ENCODE data around the gene NDUFAF2. TPM values are rescaled to one million over a fixed set of nuclear protein-coding genes. Genes with fewer than 3 reads are reported as not detected.
A peak's percentile ranks its signal among the peaks of the same experiment; 100 is the strongest.

The NDUFAF2 gene
- total and polyA plus RNA-seq, 2 of the 13 experiments (the other 11 are each of a cell fraction or from before 2014, with no cell fraction given) = 34.0 to 78.4 TPM

DNA sequence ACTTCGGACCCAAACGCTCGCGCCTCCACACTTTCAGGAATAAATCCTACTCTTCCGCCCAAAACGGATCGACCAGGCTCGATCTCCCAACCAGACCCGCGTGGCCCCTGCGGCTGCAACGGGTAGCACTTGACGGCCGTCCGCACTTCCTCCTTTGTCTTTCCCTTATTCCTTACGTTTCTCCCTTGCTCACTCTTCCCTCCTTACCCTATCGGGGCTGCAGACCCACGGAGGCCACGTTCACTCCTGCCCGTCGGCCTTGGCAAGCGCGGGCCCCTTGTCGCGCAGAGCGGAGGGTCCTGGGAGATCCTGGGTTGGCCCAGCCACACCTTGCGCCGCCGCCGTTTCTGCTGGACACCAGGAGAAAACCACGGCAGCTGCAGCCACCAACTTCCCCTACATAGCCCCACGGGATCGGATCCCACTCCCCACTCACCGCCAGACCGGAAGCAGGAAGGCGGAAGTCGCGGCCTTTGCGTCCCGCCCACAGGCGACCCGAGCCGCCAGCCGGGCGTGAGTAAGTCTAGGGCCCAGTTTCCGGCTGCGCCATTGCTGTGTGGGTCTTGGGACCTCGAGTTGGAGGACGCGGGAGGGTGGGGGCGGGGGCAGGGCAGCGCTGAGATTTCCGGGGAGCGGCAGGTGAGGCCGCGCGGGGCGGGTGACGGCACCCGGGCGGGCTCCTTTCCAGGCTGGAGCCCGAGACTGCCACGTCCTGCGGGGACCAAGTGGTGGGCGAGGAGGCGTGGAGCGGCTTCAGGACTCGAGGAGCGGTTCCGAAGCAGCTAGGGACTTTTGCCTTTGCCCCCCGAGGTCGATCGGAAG, 217.2 kb downstream of the NDUFAF2 start, which contains the start of gene SMIM15 (continued):
- no peak; the same call in 1 of the 2 replicates for TF ChIP-seq ZNF333 (CRISPR knock-in tag; IDR thresholded peaks at IDR 0.05; ENCODE audit: borderline replicate concordance)
- TF ChIP-seq DPF2 (CRISPR knock-in tag; IDR thresholded peaks at IDR 0.05; ENCODE audit: borderline replicate concordance, low read depth) = no peak
- TF ChIP-seq ZNF746 (CRISPR knock-in tag; IDR thresholded peaks at IDR 0.05) = peak; percentile 32; the same call in 1 of the 2 replicates
- TF ChIP-seq, protein P1, sequence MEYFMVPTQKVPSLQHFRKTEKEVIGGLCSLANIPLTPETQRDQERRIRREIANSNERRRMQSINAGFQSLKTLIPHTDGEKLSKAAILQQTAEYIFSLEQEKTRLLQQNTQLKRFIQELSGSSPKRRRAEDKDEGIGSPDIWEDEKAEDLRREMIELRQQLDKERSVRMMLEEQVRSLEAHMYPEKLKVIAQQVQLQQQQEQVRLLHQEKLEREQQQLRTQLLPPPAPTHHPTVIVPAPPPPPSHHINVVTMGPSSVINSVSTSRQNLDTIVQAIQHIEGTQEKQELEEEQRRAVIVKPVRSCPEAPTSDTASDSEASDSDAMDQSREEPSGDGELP (IDR thresholded peaks at IDR 0.05; ENCODE audit: borderline replicate concordance, low read depth) = peak; percentile 46; the same call in 1 of the 2 replicates
- TF ChIP-seq RBAK (CRISPR knock-in tag; IDR thresholded peaks at IDR 0.05) = no peak
- TF ChIP-seq ZNF160 (CRISPR knock-in tag; IDR thresholded peaks at IDR 0.05) = peak; percentile 79
- TF ChIP-seq, protein P2, sequence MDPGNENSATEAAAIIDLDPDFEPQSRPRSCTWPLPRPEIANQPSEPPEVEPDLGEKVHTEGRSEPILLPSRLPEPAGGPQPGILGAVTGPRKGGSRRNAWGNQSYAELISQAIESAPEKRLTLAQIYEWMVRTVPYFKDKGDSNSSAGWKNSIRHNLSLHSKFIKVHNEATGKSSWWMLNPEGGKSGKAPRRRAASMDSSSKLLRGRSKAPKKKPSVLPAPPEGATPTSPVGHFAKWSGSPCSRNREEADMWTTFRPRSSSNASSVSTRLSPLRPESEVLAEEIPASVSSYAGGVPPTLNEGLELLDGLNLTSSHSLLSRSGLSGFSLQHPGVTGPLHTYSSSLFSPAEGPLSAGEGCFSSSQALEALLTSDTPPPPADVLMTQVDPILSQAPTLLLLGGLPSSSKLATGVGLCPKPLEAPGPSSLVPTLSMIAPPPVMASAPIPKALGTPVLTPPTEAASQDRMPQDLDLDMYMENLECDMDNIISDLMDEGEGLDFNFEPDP (CRISPR knock-in tag; conservative IDR thresholded peaks at IDR 0.05) = no peak
- TF ChIP-seq ZNF562 (CRISPR knock-in tag; IDR thresholded peaks at IDR 0.05; ENCODE audit: borderline replicate concordance) = no peak
- TF ChIP-seq, protein P3, sequence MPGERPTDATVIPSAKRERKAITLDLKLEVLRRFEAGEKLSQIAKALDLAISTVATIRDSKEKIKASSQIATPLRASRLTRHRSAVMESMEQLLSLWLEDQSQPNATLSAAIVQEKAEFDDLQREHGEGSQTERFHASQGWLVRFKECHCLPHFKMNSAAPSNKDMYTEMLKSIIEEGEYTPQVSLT (CRISPR knock-in tag; IDR thresholded peaks at IDR 0.05; ENCODE audit: borderline replicate concordance, low read depth) = 0 out of 2 replicates have a peak, but pooled peaks have one; percentile 63
- peak; percentile 90; the same call in 1 of the 2 replicates for TF ChIP-seq ZFP37 (CRISPR knock-in tag; IDR thresholded peaks at IDR 0.05; ENCODE audit: borderline replicate concordance)
- TF ChIP-seq TCF12 (IDR thresholded peaks at IDR 0.05) = no peak
- no peak for TF ChIP-seq TCF12 (CRISPR knock-in tag; IDR thresholded peaks at IDR 0.05)
- TF ChIP-seq ZNF225 (CRISPR knock-in tag; IDR thresholded peaks at IDR 0.05) = no peak; the same call in 1 of the 2 replicates
- peak; percentile 87; the same call in 1 of the 2 replicates for TF ChIP-seq KAT7 (CRISPR knock-in tag; IDR thresholded peaks at IDR 0.05; ENCODE audit: borderline replicate concordance)
- TF ChIP-seq ZFYVE20 (CRISPR knock-in tag; IDR thresholded peaks at IDR 0.05; ENCODE audit: borderline replicate concordance, low read depth) = peak; percentile 28; the same call in 1 of the 2 replicates
- TF ChIP-seq MED13 (CRISPR knock-in tag; IDR thresholded peaks at IDR 0.05) = no peak
- TF ChIP-seq ZNF841 (CRISPR knock-in tag; IDR thresholded peaks at IDR 0.05; ENCODE audit: borderline replicate concordance) = 0 out of 2 replicates have a peak, but pooled peaks have one; percentile 33
- TF ChIP-seq, protein P4, sequence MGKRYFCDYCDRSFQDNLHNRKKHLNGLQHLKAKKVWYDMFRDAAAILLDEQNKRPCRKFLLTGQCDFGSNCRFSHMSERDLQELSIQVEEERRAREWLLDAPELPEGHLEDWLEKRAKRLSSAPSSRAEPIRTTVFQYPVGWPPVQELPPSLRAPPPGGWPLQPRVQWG (CRISPR knock-in tag; IDR thresholded peaks at IDR 0.05; ENCODE audit: borderline replicate concordance, low read depth) = no peak
- TF ChIP-seq, protein P5, sequence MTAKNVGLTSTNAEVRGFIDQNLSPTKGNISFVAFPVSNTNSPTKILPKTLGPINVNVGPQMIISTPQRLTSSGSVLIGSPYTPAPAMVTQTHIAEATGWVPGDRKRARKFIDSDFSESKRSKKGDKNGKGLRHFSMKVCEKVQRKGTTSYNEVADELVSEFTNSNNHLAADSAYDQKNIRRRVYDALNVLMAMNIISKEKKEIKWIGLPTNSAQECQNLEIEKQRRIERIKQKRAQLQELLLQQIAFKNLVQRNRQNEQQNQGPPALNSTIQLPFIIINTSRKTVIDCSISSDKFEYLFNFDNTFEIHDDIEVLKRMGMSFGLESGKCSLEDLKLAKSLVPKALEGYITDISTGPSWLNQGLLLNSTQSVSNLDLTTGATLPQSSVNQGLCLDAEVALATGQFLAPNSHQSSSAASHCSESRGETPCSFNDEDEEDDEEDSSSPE (CRISPR knock-in tag; IDR thresholded peaks at IDR 0.05) = peak; percentile 52
- TF ChIP-seq, protein P6, sequence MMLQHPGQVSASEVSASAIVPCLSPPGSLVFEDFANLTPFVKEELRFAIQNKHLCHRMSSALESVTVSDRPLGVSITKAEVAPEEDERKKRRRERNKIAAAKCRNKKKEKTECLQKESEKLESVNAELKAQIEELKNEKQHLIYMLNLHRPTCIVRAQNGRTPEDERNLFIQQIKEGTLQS (CRISPR knock-in tag; IDR thresholded peaks at IDR 0.05) = no peak; the same call in 1 of the 2 replicates
- TF ChIP-seq ZNF672 (CRISPR knock-in tag; IDR thresholded peaks at IDR 0.05) = peak; percentile 34; the same call in 1 of the 2 replicates
- TF ChIP-seq SNAI1 (CRISPR knock-in tag; IDR thresholded peaks at IDR 0.05; ENCODE audit: borderline replicate concordance) = no peak
- TF ChIP-seq, protein P7, sequence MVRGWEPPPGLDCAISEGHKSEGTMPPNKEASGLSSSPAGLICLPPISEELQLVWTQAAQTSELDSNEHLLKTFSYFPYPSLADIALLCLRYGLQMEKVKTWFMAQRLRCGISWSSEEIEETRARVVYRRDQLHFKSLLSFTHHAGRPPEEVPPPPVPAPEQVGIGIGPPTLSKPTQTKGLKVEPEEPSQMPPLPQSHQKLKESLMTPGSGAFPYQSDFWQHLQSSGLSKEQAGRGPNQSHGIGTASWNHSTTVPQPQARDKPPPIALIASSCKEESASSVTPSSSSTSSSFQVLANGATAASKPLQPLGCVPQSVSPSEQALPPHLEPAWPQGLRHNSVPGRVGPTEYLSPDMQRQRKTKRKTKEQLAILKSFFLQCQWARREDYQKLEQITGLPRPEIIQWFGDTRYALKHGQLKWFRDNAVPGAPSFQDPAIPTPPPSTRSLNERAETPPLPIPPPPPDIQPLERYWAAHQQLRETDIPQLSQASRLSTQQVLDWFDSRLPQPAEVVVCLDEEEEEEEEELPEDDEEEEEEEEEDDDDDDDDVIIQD (CRISPR knock-in tag; IDR thresholded peaks at IDR 0.05; ENCODE audit: low read depth) = peak; percentile 58; the same call in 1 of the 2 replicates
